SK-N-MC (cell line): ENCODE measurements around the gene SCPEP1.

Experiments used
- EZH2 ChIP-seq: fragments of 200-600 bp; sonication (generic); IDR thresholded peaks from one replicate; pipeline ENCODE4 v1.6.1; 2017; ENCODE audit warnings: antibody characterized with exemption
- POLR2AphosphoS5 ChIP-seq: IDR thresholded peaks from 2 replicates; pipeline ENCODE4 v1.6.1; 2012; ENCODE audit warnings: mild to moderate bottlenecking, low read depth, low read length, borderline replicate concordance

DNA sequence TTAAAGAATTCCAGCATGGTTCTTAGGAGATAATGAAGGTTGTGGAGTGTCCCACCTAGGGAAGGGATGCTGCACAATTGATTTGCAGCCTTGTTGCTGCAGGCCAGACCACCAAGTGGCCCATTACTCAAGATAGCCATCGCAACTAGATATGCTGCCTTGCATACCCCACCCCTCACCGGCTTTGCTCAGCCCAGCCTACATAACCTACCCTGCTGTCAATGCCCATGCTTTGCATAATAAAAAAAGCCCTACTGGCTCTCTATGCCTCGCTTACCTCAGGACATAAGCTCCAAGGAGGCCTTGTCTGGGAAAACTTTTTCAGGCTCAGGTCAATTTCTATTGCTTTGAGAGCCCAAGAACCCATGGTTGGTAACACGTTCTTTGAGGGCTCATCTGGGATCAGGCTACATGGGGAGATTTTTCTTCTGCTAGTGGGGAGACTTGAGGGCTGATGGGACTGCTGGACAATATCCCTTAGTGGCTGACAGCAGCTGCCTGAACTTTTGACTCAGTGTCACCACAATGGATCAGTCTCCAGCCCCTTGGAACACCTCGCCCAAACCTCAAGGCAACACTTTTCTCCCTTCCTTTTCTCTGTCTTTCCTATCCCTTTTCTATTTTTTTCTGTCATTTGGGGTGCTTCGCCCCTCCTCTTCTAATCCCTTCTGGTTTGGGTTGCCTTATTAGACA lies 38.3 kb downstream of the SCPEP1 start:
- no peak for TF ChIP-seq POLR2AphosphoS5
- TF ChIP-seq EZH2 = no peak
